Measurements from ENCODE around the gene BRDT.

DNA sequence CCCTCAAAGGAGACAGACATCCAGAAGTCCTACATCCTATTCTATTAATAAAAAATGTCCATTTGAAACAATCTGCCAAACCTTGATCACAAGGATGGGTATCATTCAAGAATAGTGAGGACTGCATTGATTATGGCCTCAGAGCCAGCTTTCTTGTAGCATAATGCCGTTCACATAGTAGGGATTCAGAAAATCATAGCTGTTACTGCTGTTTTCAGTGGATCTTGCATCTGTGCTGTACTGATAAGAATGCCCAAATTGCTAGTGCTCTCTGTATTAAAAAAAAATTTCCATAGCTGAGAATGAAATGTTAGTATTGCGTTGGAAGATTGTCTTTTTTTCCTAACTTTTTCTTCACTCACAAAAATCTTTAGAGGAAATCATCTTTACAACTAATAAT, 19.1 kb downstream of the BRDT start:
- TF ChIP-seq SP1 (IDR thresholded peaks at IDR 0.05) (no peak), FOXM1 (IDR thresholded peaks at IDR 0.05; ENCODE audit: borderline replicate concordance) (no peak), FOXK2 (IDR thresholded peaks at IDR 0.05) (no peak), L3MBTL2 (conservative IDR thresholded peaks at IDR 0.05) (no peak), SUZ12 (IDR thresholded peaks at IDR 0.05) (no peak)
